Liver (tissue), 9 donors: ENCODE results near the gene OR2AK2. TPM values are rescaled to one million over a fixed set of nuclear protein-coding genes. Genes with fewer than 3 reads are reported as not detected.

Experiments used
- DNase-seq: peaks from one replicate; pipeline ENCODE4 v3.0.0-alpha.2; 2017; ENCODE audit warnings: low spot score
- H3K27ac ChIP-seq, 2 donors: one replicate each; pipeline ENCODE4 v1.7.0; 2013; ENCODE audit warnings: inconsistent platforms in 2 of 2, low read length in 2 of 2, control low read depth in 1 of 2, low read depth in 1 of 2, mild to moderate bottlenecking in 1 of 2
- H3K27me3 ChIP-seq, 4 donors: one replicate each; pipeline versions ENCODE4 v1.6.1 to v1.7.0; 2013; ENCODE audit warnings: low read length in 3 of 4, inconsistent platforms in 1 of 4, mild to moderate bottlenecking in 1 of 4, moderate library complexity in 1 of 4; ENCODE audit not compliant: control insufficient read depth in 4 of 4, insufficient read depth in 4 of 4
- H3K36me3 ChIP-seq, 4 donors: one replicate each; pipeline versions ENCODE4 v1.6.1 to v1.7.0; 2013; ENCODE audit warnings: low read length in 3 of 4, mild to moderate bottlenecking in 3 of 4, low read depth in 1 of 4, moderate library complexity in 1 of 4; ENCODE audit not compliant: control insufficient read depth in 4 of 4, insufficient read depth in 3 of 4
- H3K4me1 ChIP-seq, 4 donors: one replicate each; pipeline versions ENCODE4 v1.6.1 to v1.7.0; 2013; ENCODE audit warnings: low read length in 3 of 4, mild to moderate bottlenecking in 3 of 4, moderate library complexity in 1 of 4; ENCODE audit not compliant: control insufficient read depth in 4 of 4, insufficient read depth in 4 of 4
- H3K4me3 ChIP-seq, 3 donors: one replicate each; pipeline versions ENCODE4 v1.6.1 to v1.7.0; 2013; ENCODE audit warnings: low read length in 3 of 3, control low read depth in 1 of 3, low read depth in 1 of 3, mild to moderate bottlenecking in 1 of 3
- H3K9ac ChIP-seq, 2 donors: one replicate each; pipeline ENCODE4 v1.7.0; 2013; ENCODE audit warnings: low read length in 2 of 2, mild to moderate bottlenecking in 2 of 2, moderate library complexity in 2 of 2, control low read depth in 1 of 2, low read depth in 1 of 2
- H3K9me3 ChIP-seq, 4 donors: one replicate each; pipeline versions ENCODE4 v1.6.1 to v1.7.0; 2013; ENCODE audit warnings: low read length in 3 of 4; ENCODE audit not compliant: control insufficient read depth in 4 of 4
- ATF3 ChIP-seq: IDR thresholded peaks from 2 replicates; pipeline ENCODE4 v1.6.1; 2016; ENCODE audit warnings: antibody characterized with exemption
- CTCF ChIP-seq: fragments of 150-350 bp; IDR thresholded peaks from 2 replicates; pipeline ENCODE4 v1.5.1; 2017; ENCODE audit warnings: improper control_type of control experiment, low read depth, low read length; ENCODE audit not compliant: missing input control
- EGR1 ChIP-seq, 2 donors: IDR thresholded peaks; 2 replicates each; pipeline ENCODE4 v1.6.1; 2016 to 2018; ENCODE audit warnings: antibody characterized with exemption in 2 of 2, low read depth in 2 of 2
- FOXA2 ChIP-seq: IDR thresholded peaks from 2 replicates; pipeline ENCODE4 v1.6.1; 2016; ENCODE audit warnings: antibody characterized with exemption
- HNF4G ChIP-seq: IDR thresholded peaks from 2 replicates; pipeline ENCODE4 v1.6.1; 2016; ENCODE audit warnings: antibody characterized with exemption
- JUND ChIP-seq, 2 donors: IDR thresholded peaks; 2 replicates each; pipeline ENCODE4 v1.6.1; 2016; ENCODE audit warnings: antibody characterized with exemption in 2 of 2
- MAX ChIP-seq: IDR thresholded peaks from 2 replicates; pipeline ENCODE4 v1.6.1; 2016; ENCODE audit warnings: antibody characterized with exemption
- NR2F2 ChIP-seq: IDR thresholded peaks from 2 replicates; pipeline ENCODE4 v1.6.1; 2016; ENCODE audit warnings: antibody characterized with exemption
- RAD21 ChIP-seq, 2 donors: IDR thresholded peaks; 2 replicates each; pipeline ENCODE4 v1.6.1; 2016; ENCODE audit warnings: antibody characterized with exemption in 2 of 2, mild to moderate bottlenecking in 2 of 2
- REST ChIP-seq: IDR thresholded peaks from 2 replicates; pipeline ENCODE4 v1.6.1; 2016; ENCODE audit warnings: antibody characterized with exemption, mild to moderate bottlenecking
- SP1 ChIP-seq: IDR thresholded peaks from 2 replicates; pipeline ENCODE4 v1.6.1; 2018; ENCODE audit warnings: antibody characterized with exemption, mild to moderate bottlenecking
- TAF1 ChIP-seq: conservative IDR thresholded peaks from 2 replicates; pipeline ENCODE4 v1.6.1; 2016; ENCODE audit warnings: antibody characterized with exemption, mild to moderate bottlenecking
- WGBS: extraction: QIAGEN DNeasy Blood & Tissue Kit; methylation state at CpG from one replicate; pipeline ENCODE4 v1.1.7; 2013; 5-methylcytosine and 5-hydroxymethylcytosine counted together
- polyA plus RNA-seq, 2 donors: library from polyadenylated mRNA; stranded (reverse) in 1 of 2; unstranded in 1 of 2; fragments of 200-250 nt in 1 of 2; fragments of >200 nt in 1 of 2; fragmentation: Nextera tagmentation in 1 of 2; extraction: Ambion mirVana in 1 of 2; gene quantifications; one replicate each; pipeline versions ENCODE4 v1.2.1 to v1.2.3, GENCODE V29; 2013 to 2015
- total RNA-seq, 2 donors: library from RNA; depleted of rRNA; stranded (reverse); fragments of >200 nt; gene quantifications; one replicate each; pipeline ENCODE4 v1.2.3, GENCODE V29; 2014
- donor health status: healthy.
- donor health status: healthy.
- donor health status: healthy.
- donor health status: healthy.
- donor health status: healthy.

Gene OR2AK2
- not detected for total RNA-seq
- not detected for polyA plus RNA-seq

- Histone ChIP-seq H3K4me3 (no peak within 1 kb of the TSS), H3K4me1 (no peaks in the 10 kb centered on the region), H3K27me3 (no peaks in the 10 kb centered on the region), H3K27ac (no peak within 1 kb of the TSS), H3K36me3 (no peaks in the 10 kb centered on the region), H3K9ac (no peak within 1 kb of the TSS), H3K9me3 (peaks cover 0 to 4% (median 0%) of the 10 kb centered on the region in 4 donors)
- 73% methylated on average over 2 of the region's 2 CpGs for WGBS
- TF ChIP-seq ATF3 (no peak), SP1 (no peak), NR2F2 (no peak), RAD21 (IDR thresholded peaks at IDR 0.05) (no peak), EGR1 (IDR thresholded peaks at IDR 0.05; ENCODE audit: low read depth in 2 of 2) (no peak), MAX (no peak)
- DNase-seq = no peak
These were observed at the start of gene OR2AK2 for GRCh38 chr1:247964933-247965332. TSS of gene OR2AK2 (plus strand) at chr1:247965233. CDS start at chr1:247965377, 144 bp downstream.

- Histone ChIP-seq H3K4me1 (no peaks in the 10 kb centered on the region), H3K27ac (no peak within 1 kb of the TSS), H3K9ac (no peak within 1 kb of the TSS), H3K36me3 (no peaks in the 10 kb centered on the region), H3K27me3 (no peaks in the 10 kb centered on the region), H3K4me3 (no peak within 1 kb of the TSS), H3K9me3 (no peaks in the 10 kb centered on the region)
- TF ChIP-seq HNF4G = no peak
- TF ChIP-seq REST = no peak
- TF ChIP-seq CTCF = no peak
- no peak for TF ChIP-seq ATF3
- no peak for TF ChIP-seq MAX
- TF ChIP-seq JUND (IDR thresholded peaks at IDR 0.05) = no peak
- no peak for TF ChIP-seq TAF1
- TF ChIP-seq FOXA2 = no peak
- DNase-seq = no peak
- whole genome bisulfite sequencing = 80% methylated on average over 2 of the region's 2 CpGs
These were observed 45.1 kb upstream of the OR2AK2 start, which contains the start of gene OR2T8 for GRCh38 chr1:247919952-247920351. TSS of gene OR2T8 (plus strand) at chr1:247920252. CDS start at chr1:247921018, 766 bp downstream.
